ENCODE data around the gene CAMK1D.
A peak's percentile ranks its signal among the peaks of the same experiment; 100 is the strongest.

CAMK1D gene

GRCh38 chr10:12566161-12567115 is 217.1 kb downstream of the CAMK1D start:
- DNase-seq = peak; percentile 66

DNA sequence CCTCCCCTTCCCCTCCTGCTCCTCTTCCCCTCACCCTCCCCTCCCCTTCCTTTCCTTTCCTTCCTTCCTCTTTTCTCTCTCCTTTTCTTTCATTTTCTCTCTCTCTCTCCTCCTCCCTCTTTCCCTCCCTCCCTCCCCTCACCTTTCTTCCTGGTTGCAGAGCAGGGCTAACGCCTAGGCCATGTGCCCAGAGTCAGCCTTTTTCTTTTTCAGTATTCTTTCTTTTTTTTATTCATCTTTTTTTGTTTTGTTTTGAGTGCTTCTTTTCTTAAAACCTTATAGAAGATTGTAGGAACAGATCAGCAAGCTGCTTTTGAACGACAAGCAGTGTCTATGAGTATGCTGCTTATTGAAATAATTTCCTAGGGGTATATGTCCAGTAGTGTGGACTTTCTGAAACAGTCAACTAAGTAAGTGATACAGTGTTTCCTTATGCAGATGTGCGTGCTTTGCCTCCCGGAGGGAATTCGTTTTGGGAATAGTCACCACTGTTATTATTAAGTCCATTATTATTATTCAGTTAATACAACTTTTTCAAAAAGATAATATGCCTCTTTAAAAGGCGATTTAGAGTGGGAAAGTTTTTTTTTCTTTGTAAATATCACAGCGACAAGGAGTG is 219.2 kb downstream of the CAMK1D start:
- DNase-seq = no peak

- DNase-seq = no peak
These were observed 222.9 kb downstream of the CAMK1D start for GRCh38 chr10:12572281-12572680.

- DNase-seq = no peak
These were observed 228.3 kb downstream of the CAMK1D start for GRCh38 chr10:12577610-12578009.

- DNase-seq = no peak
These were observed 230.9 kb downstream of the CAMK1D start for GRCh38 chr10:12579954-12580858.

- no peak for DNase-seq
These were observed 234.7 kb downstream of the CAMK1D start for GRCh38 chr10:12583891-12584595.

DNA sequence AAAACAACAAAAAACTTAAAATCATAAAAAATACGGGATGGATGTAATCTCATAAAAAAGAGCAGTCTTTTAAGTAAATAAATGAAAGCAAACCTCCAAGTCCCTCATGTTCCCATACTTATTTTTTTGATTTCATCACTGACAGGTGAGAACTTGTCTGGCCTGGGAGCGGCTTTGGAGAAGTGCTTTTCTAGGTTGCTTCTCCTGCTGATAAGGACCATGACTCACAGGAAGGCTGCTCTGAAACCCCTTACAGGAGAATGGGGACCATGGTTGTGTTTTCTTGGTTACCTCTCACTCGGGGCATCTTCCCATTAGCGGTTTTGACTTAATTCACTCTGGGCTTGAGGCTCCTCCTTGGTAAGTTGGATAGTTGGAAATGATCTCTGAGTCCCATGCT is 237.4 kb downstream of the CAMK1D start:
- DNase-seq = no peak

- DNase-seq = no peak
These were observed 238.1 kb downstream of the CAMK1D start for GRCh38 chr10:12587451-12587888.

DNA sequence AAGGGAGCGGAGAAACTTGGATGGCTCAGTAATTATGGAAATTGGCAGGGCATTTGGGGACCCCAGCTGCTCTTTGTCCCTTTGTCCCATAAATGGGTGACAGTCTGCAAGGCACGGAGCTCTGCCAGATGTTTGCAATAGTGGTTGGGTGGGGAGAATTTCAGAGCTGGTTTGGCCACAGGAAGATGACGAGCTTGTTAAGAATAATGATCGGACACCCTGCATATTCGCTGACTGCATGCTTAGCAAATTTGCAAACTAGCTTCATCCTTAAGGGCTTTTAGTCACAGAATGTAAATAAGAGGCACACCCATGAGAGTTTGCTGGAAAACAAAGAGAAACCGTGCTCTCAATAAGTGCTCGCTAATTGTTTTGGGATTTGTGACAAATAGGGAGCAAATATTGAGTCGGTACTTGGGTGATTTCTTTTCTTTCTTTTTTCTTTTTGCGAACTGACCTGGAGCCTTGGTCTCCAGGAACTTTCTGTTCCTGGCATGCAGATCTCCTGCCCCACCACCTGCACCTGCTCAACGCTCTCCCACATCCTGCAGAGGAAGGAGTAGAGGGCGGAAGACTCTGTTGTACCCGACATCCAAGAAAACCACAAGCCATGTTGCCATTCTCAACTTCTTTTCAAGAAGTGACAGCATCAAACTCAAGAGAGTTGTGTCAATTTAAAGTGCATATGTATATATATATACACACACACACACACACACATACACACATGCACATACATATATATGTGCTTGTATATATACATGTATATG is 238.9 kb downstream of the CAMK1D start:
- DNase-seq = no peak

GRCh38 chr10:12589291-12589690 is 239.9 kb downstream of the CAMK1D start:
- no peak for DNase-seq

DNA sequence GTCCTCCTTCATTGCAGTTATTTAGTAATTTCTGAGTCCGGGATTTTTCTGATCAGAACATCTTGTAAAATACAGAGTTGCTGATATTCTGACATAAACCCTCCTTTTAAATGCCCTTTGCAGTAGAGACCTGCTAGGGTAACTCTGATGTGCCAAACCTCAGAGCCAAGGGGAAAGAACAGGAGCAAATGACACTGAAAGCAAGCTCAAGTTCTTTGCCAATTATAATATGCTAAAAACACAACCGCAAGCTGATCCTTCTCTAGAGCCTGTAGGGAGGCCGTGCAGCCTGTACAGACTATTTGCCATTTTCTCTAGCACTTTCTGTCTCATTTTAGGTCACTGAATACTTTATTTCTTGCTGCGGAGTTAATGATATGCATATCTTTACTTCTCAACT is 240.4 kb downstream of the CAMK1D start:
- DNase-seq = no peak

GRCh38 chr10:12590675-12591659 is 241.6 kb downstream of the CAMK1D start:
- DNase-seq = no peak

GRCh38 chr10:12592967-12593366 is 243.6 kb downstream of the CAMK1D start:
- DNase-seq = no peak

DNA sequence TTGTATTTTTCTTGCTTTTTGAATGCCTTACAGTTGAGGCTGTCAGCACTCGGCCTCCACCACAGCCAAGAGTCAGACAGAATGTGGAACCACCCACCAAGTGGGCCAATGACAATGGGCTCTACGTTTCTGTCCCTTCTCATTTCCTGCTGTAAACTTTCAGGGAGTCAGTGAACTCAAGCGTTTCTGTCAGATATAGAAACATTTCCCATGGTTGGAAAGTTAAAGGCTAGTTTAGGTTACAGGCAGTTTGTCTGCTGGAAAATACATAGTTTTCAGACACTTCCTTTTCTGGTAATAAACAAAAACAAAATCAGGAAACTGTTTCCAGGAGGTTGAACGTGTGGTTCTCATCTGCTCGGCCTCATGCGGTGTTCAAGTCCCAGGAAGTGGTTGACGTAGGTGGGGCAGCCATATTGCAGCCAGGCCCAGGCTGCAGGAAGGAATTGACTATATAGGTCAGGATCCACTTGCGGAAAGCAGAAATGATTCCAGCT is 245.1 kb downstream of the CAMK1D start:
- DNase-seq = no peak

DNA sequence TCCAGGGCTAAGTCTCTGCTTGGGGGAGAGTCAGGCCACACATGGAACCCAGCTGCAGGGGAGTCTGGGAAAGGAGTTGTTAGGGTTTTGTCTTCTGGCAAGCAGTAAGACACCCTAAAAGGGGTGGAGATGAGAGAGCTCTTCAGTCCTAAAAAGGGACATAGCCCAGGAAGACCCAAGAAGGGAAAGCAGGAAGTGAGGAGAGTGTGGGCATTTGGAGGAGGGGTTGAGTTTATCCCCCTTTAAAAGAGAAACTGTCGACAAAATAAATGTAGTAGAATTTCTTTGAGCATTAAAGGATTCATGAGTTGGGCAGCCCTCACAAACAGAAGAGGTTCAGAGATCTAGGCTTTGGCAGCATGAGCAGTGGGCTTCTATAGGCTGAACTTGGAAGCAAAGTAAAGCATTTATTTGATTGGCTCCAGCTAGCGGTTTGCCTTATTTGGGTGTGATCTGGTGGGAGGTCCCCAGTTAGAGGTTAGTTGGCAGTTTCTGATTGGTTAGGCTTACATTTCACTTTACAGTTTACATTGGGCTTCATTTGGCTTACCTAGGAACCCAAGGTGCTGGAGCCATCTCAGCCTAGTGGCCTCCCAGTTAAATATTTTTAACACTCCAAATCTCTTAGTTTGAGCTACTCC is 246.7 kb downstream of the CAMK1D start:
- DNase-seq = no peak

- no peak for DNase-seq
These were observed 247.8 kb downstream of the CAMK1D start for GRCh38 chr10:12597176-12597575.

GRCh38 chr10:12597788-12598765 is 248.7 kb downstream of the CAMK1D start:
- DNase-seq = no peak

- DNase-seq = no peak
These were observed 251.3 kb downstream of the CAMK1D start for GRCh38 chr10:12600652-12601051.

Data from right hindlimb (tissue), 1 donor.